HG03521 (cell line): Measurements from ENCODE around the gene EPHA3.

ENCODE experiments used
- ATAC-seq: cut with Tn5 transposase; IDR thresholded peaks from one replicate; pipeline ENCODE4 v1.9.1; 2021; ENCODE audit warnings: mild to moderate bottlenecking, moderate library complexity; ENCODE audit not compliant: unreplicated experiment

Gene EPHA3

DNA sequence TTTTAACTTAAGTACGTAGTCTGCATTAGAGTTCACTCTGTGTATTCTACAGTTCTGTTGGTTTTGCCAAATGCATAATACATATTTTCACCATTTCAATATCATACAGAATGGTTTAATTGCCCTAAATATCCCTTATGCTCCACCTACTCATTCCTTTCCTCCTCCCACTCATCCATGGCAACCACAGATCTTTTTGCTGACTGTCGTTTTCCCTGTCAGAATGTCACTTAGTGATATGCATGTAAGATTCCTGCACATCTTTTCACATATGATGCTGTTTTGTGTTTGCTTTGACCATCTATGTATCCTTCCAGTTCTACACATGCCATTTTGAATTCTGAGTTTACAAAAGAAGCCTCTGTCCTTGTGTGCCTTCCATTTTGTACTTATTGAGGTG lies 36.7 kb downstream of the EPHA3 start:
- ATAC-seq: no peak

- ATAC-seq: no peak
Observed at GRCh38 chr3:89145995-89146394, 38.6 kb downstream of the EPHA3 start.

- no peak for ATAC-seq
Observed at GRCh38 chr3:89154416-89154815, 47.0 kb downstream of the EPHA3 start.

DNA sequence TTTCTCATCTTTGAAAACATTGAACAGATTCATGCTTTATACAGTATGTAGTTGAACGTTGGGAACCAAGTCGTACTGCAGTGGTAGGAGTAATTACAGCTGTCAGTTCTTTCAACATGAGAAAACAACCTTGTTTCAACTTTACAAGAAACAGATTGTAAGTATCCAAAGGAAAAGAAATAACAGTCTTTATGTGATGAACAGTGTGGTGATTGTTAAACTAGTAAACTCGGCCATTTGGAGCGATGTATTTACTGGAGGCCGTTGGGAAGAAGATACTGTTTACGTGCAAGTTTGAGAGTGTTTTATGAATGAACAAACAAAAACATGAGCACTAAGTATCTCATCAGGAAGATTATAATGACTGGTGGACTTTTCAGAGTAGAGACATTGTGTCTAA lies 48.4 kb downstream of the EPHA3 start:
- no peak for ATAC-seq

GRCh38 chr3:89157575-89157974 lies 50.2 kb downstream of the EPHA3 start:
- ATAC-seq: no peak

GRCh38 chr3:89159605-89160004 lies 52.2 kb downstream of the EPHA3 start:
- ATAC-seq: no peak

DNA sequence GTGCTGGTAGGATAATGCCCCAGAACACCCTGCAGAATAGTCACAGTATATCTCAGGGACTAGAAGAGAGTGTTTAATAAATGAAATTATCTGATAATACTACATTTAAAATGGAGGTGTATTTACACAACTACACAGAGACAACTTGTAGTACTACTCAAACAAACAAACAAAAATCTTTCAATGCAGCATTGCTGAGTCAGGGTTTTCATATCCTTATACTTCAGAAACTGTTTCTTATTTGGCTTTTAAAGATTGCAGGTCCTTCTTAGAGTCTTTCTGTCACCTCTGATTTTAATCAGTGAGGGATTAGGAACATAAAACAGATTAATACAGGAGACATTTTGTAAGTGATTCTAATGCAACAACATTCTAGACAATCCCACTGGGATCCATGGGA lies 57.4 kb downstream of the EPHA3 start:
- no peak for ATAC-seq

GRCh38 chr3:89165636-89166263 lies 58.3 kb downstream of the EPHA3 start:
- ATAC-seq: no peak

DNA sequence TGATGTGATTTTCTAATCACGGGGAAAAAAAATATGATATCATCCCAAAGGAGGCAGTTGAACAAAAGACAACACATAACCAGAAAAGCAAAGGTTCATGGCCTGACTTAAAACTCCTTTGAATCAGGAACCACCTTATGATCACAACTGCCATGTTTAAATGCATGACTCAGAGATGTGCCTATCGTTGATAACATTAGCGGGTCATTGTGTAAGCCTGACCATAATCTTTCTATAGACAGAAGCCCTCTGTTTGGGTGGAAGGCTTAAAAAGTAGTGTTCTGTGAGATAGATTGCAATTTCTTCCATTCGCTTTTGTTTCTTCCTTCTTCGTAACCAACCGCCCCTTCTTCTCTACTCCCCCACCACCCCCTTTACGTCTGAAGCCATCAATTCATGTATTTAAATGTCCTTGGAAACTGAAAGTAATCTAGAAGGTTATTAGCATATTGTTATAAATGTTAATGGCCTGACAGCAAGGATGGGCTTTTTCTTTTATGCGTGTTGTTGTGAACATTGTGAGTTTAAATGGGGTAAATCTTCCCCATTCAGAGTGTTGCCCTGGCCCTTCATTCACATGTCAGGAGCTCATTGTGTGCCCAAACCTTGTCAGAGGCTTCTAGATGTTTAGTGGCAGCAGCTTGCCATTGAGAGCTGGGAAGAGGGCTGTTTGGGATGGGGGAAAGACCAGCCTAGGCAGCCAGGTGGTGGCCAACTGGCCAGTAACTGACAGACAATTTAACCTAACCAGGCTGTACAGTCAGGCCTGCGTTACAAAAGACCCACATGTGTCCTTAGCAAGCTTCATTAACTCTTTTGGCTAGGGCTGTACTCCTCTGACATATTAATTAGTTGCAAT lies 64.5 kb downstream of the EPHA3 start:
- no peak for ATAC-seq

DNA sequence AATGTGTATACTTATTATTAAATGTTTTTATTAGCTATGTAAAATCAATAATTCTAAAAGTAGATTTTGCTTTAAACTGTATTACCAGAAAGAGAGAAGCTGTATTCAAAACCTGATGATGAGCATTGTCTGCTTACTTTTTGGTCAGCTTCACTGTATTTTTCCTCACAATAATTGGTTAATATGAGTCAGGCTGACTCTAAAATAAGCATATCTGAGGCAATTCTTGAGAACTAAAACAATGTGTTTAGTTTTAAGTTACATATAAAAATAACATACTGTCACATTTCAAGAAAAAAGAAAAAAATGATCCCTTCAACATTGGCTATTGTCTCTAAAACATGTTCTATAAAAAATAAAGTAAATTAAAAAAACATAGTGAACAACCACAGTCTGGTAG lies 66.1 kb downstream of the EPHA3 start:
- ATAC-seq: no peak

- peak; percentile 75 for ATAC-seq
Observed at GRCh38 chr3:89179355-89180001, 72.1 kb downstream of the EPHA3 start.

DNA sequence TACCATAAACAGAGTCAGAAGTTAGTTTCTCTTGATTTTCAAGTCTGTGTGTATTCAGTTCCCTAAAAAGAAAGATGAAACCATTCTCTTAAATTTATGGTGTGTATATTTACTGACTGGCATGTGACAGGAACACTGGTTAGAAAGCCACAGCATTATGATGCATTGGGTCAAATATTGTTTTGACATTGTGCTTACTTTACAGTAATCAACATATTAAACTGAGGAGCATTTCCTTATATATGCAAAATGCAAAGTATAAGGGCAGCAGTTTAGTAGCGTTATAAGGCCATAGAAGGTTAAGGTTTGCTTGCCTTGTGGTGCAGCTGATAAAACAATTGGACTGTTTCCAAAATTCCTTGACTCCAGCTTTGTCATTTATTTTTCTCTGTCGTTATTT lies 72.9 kb downstream of the EPHA3 start:
- no peak for ATAC-seq

- no peak for ATAC-seq
Observed at GRCh38 chr3:89182056-89182455, 74.6 kb downstream of the EPHA3 start.

- no peak for ATAC-seq
Observed at GRCh38 chr3:89184151-89184995, 77.0 kb downstream of the EPHA3 start.

DNA sequence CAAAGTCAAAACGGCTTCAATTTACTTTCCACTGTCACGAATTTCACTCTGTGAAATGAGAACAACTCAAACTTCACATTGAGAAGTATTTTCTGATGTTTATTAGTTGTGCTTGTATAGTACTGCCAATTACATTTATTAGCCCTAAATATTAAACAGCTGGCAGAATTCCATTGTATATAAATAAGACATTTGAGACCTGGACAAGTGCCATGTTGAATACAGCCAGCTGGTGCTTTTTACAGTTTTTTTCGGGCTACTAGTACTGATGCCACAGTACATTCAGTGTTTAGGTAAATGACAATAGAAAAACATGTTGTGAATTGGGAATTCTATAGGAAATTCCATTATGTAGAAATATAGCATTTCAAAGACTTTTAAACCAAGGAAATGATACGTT lies 79.0 kb downstream of the EPHA3 start:
- no peak for ATAC-seq

DNA sequence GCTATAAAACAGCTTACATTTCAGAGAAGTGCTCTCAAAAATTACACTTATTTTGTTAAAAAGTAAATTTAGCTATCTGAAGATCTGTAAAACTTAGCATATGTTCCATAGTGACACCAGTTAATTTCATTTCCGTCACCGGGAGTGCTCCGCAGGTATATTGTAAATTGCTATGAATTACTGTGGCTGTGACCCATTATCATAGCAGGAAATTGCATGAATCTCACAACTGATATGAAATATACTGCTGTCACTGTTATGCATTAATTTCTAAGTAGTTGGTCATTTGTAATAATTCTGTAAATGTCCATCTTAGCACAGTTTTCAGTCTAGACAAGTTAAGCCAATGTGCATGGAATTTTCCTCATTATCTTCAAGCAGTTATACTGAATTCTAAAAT lies 91.2 kb downstream of the EPHA3 start:
- ATAC-seq: no peak

DNA sequence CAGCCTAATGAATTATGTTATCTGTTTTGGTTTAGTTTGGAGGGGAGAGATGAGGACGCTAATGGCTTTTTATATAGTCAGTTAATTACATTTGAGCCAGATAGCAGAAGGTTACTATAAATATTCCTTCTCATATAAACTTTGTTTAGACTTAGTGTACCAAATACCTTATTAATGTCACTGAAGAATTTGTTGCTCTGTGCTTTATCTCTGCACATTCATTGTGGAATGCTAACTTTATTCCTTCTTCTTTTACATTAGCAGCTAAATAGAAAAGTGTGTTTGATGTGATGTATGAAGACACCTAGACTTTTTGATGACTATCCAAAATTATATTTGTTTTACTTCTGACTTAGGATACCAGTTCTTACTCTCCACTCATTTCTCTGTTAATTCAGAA lies 105.2 kb downstream of the EPHA3 start:
- no peak for ATAC-seq

DNA sequence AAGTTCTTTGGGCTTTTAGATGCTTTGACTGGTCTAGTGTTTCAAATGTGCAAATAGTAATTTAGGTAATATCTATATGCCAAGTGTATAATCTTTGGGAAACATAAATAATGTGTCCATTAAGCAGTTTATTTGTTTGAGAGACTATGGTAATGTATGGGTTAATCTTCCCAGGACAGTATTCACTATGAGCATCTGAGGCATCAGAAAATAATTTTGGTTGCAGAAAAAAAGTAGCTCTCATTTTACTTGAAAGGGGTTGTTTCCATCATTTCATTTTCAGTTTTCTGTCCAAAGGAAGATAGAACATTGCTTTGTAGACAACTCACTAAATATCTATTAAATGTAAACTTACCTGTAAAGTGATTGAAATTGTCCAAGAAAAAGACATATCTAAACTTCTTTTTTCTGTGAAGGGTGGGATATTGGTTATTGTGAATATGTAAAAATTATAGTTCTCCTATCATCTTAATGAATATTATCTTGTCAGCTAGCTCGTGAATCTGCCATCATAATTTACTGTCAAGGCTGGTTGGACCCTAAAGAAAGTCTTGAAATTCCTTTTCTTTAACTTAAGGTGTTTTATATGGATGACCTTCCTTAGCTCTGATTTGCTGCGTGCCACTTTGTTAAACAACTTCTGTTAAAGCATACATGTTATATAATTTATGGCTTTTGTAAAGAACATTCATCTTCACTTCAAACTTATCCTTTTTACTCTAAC lies 108.8 kb downstream of the EPHA3 start:
- ATAC-seq: no peak

DNA sequence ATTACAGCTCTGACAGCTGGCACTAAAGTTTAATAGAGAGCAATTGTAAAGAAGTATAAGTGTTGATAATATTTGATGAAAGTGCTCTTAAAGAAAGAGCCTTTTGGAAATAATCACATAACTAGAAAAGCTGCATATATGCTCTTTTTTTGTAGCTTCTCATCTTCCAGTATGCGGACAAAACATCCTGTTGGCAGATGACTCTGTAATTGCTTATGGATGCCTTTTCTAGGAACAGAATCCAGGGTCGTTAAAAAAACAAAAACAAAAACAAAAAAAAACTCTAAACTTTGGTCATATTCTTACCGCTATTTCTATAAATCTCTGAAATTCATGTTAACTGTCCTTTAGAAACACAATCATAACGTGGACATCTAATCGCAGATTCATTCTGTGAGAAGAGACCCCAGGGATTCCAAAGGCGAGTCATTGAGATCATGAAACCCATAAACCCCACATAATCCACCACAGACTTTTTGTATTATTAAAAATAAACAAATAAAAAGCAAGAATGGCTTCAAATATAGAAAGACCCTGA lies 109.8 kb downstream of the EPHA3 start:
- no peak for ATAC-seq

DNA sequence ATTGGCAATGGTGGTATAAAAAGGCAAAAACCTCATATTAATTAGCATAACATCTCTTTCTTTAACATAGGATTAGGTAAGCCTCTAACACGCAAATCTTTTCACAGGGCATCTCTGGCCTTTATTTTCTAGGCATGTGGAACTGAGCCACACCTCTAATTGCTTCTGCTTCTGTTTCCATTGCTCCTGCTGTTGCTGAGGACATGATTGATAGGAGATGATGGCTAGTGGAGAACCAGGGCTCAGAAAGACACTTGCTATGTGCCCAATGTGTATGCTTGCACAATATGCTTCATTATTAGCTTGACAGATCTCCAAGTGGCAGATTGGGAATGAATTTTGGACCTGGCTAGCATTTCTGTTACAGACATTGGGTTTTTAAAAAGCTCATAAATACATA lies 114.5 kb downstream of the EPHA3 start:
- ATAC-seq: no peak
